NCI-H1092 treated with DMSO at 0.1 percent for 48 hours (cell line): ENCODE measurements around the gene RAB31.
"Not testable (repeated sequence)": the region's sequence is repeated elsewhere in the genome, so short reads cannot be mapped to it uniquely, and the experiment has no call there.

ENCODE experiments used
- DNase-seq: peaks from one replicate; lab custom pipeline; 2025; lab: John Stamatoyannopoulos, UW

Gene RAB31

GRCh38 chr18:9708057-9708433, at the start of gene RAB31:
TSS of gene RAB31 (plus strand) at chr18:9708301. CDS start at chr18:9708406, 105 bp downstream.
- peak; percentile 8 for DNase-seq

- no peak for DNase-seq
Measured at GRCh38 chr18:9659499-9660375, 48.4 kb upstream of the RAB31 start.

GRCh38 chr18:9661564-9661963, 46.5 kb upstream of the RAB31 start:
- DNase-seq: no peak

- no peak for DNase-seq
Measured at GRCh38 chr18:9663377-9663776, 44.7 kb upstream of the RAB31 start.

- no peak for DNase-seq
Measured at GRCh38 chr18:9665314-9665713, 42.8 kb upstream of the RAB31 start.

- no peak for DNase-seq
Measured at GRCh38 chr18:9666548-9666947, 41.6 kb upstream of the RAB31 start.

- DNase-seq: no peak
Measured at GRCh38 chr18:9669016-9669415, 39.1 kb upstream of the RAB31 start.

GRCh38 chr18:9671214-9671613, 36.9 kb upstream of the RAB31 start:
- DNase-seq: no peak

GRCh38 chr18:9673296-9674251, 34.5 kb upstream of the RAB31 start:
- DNase-seq: peak; percentile 1

- not testable (repeated sequence) for DNase-seq
Measured at GRCh38 chr18:9678216-9678615, 29.9 kb upstream of the RAB31 start.

- no peak for DNase-seq
Measured at GRCh38 chr18:9679125-9679524, 29.0 kb upstream of the RAB31 start.

- DNase-seq: no peak
Measured at GRCh38 chr18:9681217-9681616, 26.9 kb upstream of the RAB31 start.

- no peak for DNase-seq
Measured at GRCh38 chr18:9682572-9682971, 25.5 kb upstream of the RAB31 start.

- DNase-seq: no peak
Measured at GRCh38 chr18:9683418-9684396, 24.4 kb upstream of the RAB31 start.

GRCh38 chr18:9684881-9685614, 23.1 kb upstream of the RAB31 start:
- no peak for DNase-seq

GRCh38 chr18:9685615-9685890, 22.5 kb upstream of the RAB31 start:
- DNase-seq: no peak

- DNase-seq: no peak
Measured at GRCh38 chr18:9688036-9688741, 19.9 kb upstream of the RAB31 start.

GRCh38 chr18:9689253-9689652, 18.8 kb upstream of the RAB31 start:
- DNase-seq: no peak

- DNase-seq: no peak
Measured at GRCh38 chr18:9690418-9691188, 17.5 kb upstream of the RAB31 start.

- DNase-seq: no peak
Measured at GRCh38 chr18:9691235-9691634, 16.9 kb upstream of the RAB31 start.
